NCI-H2107 treated with DMSO at 0.1 percent for 48 hours (cell line): ENCODE measurements around the gene TSGA10IP.
"Not testable (repeated sequence)": the region's sequence is repeated elsewhere in the genome, so short reads cannot be mapped to it uniquely, and the experiment has no call there.

Experiments used
- DNase-seq: peaks from one replicate; lab custom pipeline; 2025; ENCODE audit not compliant: unreplicated experiment; lab: John Stamatoyannopoulos, UW

The TSGA10IP gene

DNA sequence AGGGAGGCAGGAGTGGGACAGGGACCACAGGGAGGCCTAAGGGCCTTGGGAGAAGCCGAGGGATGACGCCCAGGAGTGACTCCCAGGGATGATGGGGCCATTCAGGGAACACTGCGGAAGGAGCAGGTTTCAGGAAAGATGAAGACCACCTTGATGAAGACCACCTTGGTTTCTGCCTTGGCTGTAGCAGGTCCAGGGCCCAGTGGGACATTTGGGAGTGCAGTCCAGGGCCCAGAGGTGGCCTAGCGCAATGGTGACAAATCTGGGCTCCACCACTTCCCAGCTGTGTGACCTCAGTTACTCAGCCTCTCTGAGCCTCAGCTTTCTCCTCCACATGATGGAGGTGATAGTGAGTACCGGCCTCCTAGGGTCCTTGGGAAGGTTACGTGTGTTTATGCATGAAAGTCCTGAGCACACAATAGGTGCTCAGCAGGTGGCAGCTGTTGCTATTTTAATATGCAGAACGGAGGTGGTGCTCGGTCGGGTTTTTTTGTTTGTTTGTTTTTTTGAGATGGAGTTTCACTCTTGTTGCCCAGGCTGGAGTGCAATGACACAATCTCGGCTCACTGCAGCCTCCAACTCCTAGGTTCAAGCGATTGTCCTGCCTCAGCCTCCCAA lies 770 bp downstream of the TSGA10IP start:
- no peak for DNase-seq

DNA sequence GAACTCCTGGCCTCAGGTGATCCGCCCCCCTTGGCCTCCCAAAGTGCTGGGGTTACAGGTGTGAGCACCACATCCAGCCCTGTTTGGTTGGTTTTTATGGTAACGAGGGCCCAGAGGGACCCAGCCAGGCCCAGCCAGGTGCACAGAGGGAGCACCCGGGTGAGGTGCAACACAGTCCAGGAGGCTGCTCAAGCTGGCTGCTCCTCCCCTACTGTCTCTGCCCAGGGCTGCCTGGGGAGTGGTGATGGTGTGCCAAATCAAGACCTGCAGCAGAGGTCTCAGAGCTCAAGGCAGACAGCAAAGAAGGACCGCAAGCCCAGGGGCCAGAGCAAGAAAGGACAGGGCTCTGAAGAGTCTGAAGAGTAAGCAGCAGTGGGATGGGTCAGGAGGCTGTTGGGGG lies 1.4 kb downstream of the TSGA10IP start:
- no peak for DNase-seq

DNA sequence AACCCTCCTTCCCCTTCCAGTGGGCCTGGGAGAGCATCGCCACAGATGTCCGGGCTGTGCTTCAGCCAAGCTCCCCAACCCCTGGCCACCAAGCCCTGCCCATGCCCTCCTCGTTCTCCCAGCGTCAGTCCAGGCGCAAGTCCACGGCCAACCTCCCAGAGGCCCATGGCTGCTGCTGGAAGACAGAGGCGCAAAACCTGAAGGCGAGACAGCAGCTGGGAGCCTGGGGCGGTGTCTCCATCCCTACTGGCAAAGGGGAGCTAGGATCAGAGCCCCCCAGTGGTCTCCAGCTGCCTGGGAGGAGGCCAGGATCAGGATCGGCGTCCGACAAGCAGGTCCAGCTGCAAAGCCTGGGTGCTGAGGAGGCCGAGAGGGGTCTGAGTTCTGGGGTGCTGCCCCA lies 1.9 kb downstream of the TSGA10IP start:
- no peak for DNase-seq

- DNase-seq, result no peak
Observed at GRCh38 chr11:65947603-65948125, 2.4 kb downstream of the TSGA10IP start.

- DNase-seq, result not testable (repeated sequence)
Observed at GRCh38 chr11:65950711-65951110, 5.4 kb downstream of the TSGA10IP start.

- DNase-seq, result not testable (repeated sequence)
Observed at GRCh38 chr11:65951641-65952040, 6.4 kb downstream of the TSGA10IP start.

GRCh38 chr11:65952052-65952521 lies 6.8 kb downstream of the TSGA10IP start:
- DNase-seq, result no peak

- no peak for DNase-seq
Observed at GRCh38 chr11:65953471-65953870, 8.2 kb downstream of the TSGA10IP start.

GRCh38 chr11:65954771-65955170 lies 9.5 kb downstream of the TSGA10IP start:
- no peak for DNase-seq

DNA sequence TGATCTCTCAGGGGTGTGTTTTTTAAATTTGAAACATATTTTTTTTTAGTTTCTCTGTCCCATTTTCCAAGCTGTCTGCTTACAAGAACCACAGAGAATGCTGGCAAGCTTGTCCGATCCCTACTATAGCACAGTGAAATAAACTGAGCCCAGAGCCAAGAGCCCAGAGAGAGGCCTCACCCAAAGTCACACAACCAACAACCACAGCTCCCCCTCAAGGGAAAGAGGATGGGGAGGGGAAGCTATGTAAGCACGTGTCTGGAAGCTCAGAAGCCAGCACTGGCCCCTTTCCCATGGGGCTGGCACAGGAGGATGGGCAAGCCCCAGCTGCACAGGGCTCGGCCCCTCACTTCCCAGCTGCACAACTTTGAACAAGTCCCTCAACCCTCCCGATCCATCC lies 13.0 kb downstream of the TSGA10IP start:
- no peak for DNase-seq

DNA sequence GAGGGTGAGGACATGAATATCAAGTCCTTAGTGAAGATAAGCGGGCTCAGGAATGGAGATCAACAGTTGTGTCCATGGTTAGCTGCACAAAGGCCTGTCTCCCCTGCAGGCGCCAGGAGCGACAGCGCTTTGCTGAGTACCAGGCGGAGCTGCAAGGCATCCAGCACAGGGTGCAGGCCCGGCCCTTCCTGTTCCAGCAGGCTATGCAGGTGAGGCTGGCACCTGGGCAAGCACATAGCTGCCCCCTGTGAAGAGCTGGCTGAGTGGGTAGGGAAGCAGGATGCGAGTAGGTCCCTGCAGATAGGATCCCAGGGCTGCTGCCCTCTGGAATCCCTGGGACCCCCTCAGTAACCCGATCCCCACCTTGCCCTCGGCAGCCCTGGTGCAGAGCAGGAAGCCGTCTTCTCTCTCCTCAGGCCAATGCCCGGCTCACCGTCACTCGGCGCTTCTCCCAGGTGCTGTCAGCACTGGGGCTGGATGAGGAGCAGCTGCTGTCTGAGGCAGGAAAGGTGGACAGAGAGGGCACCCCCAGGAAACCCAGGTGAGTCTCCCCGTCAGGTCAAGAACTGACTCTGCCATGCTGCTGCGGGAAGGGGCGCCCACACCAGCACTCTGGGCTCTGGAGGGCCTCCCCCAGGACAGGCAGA lies 13.6 kb downstream of the TSGA10IP start:
- DNase-seq, result no peak

- DNase-seq, result no peak
Observed at GRCh38 chr11:65960824-65961266, 15.6 kb downstream of the TSGA10IP start.

- peak; percentile 88 for DNase-seq
Observed at GRCh38 chr11:65961267-65962140, 16.2 kb downstream of the TSGA10IP start, which contains the start of gene SART1. TSS of gene SART1 (plus strand) at chr11:65961734. CDS start at chr11:65961781, 47 bp downstream.

- no peak for DNase-seq
Observed at GRCh38 chr11:65962141-65962564, 16.9 kb downstream of the TSGA10IP start.

DNA sequence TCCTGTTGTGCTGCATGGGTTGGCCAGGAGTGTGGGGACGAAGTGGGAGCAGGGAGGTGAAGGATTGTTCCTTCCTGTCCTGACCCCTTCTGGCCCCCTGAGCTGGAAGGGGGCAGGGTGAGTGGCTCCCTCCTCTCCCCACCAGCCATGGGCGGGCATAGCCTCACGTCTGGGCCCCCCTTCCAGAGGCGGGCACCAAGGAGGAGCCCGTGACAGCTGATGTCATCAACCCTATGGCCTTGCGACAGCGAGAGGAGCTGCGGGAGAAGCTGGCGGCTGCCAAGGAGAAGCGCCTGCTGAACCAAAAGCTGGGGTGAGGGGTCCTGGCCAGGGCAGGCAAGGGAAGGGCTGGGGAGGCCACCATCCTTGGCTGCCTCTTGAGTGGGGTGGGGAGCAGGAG lies 19.6 kb downstream of the TSGA10IP start:
- DNase-seq, result no peak

DNA sequence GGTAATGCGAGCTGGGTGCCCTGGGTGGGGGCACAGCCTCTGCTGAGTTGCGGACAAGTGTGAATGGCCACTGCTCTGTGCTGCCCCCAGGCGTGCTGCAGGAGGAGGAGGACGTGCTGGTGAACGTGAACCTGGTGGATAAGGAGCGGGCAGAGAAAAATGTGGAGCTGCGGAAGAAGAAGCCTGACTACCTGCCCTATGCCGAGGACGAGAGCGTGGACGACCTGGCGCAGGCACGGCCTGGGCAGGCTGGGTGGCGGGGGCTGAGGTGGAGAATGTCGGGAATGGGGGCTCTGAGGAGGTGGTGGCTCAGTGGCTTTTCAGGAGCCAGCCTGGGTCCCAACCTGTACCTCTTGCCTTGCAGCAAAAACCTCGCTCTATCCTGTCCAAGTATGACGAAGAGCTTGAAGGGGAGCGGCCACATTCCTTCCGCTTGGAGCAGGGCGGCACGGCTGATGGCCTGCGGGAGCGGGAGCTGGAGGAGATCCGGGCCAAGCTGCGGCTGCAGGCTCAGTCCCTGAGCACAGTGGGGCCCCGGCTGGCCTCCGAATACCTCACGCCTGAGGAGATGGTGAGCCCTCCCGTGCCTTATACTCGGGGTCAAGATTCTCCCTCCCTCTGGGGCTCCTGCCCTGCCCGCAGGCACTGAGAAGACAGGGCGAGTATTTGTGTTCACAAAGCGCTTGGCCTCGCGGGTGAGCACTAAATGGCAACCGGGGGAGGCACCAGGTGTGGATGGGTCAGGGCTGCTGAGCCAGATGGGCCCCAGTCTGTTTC lies 20.9 kb downstream of the TSGA10IP start:
- DNase-seq, result no peak

DNA sequence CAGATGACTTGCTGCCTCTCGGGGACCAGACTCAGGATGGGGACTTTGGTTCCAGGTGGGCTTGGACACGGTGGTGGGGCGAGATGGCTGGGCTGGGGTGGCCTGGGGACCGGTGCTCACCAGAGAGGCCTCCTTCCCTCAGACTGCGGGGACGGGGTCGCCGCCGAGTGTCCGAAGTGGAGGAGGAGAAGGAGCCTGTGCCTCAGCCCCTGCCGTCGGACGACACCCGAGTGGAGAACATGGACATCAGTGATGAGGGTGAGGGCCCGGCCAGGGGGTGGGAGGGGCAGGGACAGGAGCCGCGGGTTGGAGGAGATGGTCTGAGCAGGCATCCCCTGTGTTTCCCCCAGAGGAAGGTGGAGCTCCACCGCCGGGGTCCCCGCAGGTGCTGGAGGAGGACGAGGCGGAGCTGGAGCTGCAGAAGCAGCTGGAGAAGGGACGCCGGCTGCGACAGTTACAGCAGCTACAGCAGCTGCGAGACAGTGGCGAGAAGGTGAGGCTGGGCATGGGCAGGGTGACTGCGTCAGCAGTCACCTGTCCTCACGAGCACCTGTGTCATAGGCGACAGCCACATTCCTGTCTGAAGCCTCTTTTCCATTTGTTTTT lies 22.2 kb downstream of the TSGA10IP start:
- DNase-seq, result no peak

- DNase-seq, result no peak
Observed at GRCh38 chr11:65968600-65969482, 23.6 kb downstream of the TSGA10IP start.

- DNase-seq, result no peak
Observed at GRCh38 chr11:65972116-65972515, 26.8 kb downstream of the TSGA10IP start.
